HL-60 (cell line): ENCODE results near the gene TPRA1.

Source experiments
- GABPA ChIP-seq: IDR thresholded peaks from 2 replicates; pipeline ENCODE4 v1.6.1; 2012; ENCODE audit warnings: low read depth
- POLR2AphosphoS5 ChIP-seq: IDR thresholded peaks from 2 replicates; pipeline ENCODE4 v1.6.1; 2012; ENCODE audit warnings: low read depth
- SPI1 ChIP-seq: IDR thresholded peaks from 2 replicates; pipeline ENCODE4 v1.6.1; 2012; ENCODE audit warnings: low read depth, mild to moderate bottlenecking, borderline replicate concordance
- TF ChIP-seq, protein P1 (sequence below): IDR thresholded peaks from one replicate; pipeline ENCODE4 v1.5.1; 2011; ENCODE audit warnings: low read length, control low read depth, inconsistent platforms; ENCODE audit not compliant: insufficient read depth
- TF ChIP-seq, protein P2 (sequence below): IDR thresholded peaks from 2 replicates; pipeline ENCODE4 v1.6.1; 2012; ENCODE audit warnings: low read depth; ENCODE audit not compliant: insufficient replicate concordance

DNA sequence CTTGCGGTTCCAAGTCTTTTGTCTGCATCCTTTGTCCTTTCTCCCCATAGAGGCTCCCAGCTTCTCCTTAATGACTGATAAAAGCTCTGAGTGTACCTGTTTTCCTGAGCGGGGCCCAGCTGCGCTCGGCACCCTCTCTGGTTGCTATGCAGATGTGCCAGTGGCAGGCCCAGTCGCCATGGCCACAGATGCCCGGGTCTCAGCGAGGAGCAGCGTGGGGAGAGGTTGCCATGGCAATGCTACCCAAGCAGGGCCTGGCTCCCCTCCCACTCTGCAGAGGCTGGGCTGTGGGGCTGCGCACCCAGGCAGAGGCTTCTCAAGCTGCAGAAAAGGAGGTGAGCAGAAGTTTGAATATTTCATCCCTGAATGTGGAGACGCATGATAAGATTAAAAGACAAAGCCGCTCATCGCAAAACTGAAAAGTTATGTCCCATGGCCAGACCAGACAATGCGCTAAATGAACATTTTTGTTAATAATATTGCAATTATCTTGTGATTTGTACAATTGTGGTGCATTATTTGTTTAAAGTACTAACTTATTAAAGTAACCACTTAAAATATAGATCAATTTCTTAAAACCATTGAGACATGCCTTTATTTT is 66.1 kb downstream of the TPRA1 start:
- TF ChIP-seq, protein P1, sequence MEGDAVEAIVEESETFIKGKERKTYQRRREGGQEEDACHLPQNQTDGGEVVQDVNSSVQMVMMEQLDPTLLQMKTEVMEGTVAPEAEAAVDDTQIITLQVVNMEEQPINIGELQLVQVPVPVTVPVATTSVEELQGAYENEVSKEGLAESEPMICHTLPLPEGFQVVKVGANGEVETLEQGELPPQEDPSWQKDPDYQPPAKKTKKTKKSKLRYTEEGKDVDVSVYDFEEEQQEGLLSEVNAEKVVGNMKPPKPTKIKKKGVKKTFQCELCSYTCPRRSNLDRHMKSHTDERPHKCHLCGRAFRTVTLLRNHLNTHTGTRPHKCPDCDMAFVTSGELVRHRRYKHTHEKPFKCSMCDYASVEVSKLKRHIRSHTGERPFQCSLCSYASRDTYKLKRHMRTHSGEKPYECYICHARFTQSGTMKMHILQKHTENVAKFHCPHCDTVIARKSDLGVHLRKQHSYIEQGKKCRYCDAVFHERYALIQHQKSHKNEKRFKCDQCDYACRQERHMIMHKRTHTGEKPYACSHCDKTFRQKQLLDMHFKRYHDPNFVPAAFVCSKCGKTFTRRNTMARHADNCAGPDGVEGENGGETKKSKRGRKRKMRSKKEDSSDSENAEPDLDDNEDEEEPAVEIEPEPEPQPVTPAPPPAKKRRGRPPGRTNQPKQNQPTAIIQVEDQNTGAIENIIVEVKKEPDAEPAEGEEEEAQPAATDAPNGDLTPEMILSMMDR, result no peak
- TF ChIP-seq POLR2AphosphoS5, result no peak
- TF ChIP-seq, protein P2, sequence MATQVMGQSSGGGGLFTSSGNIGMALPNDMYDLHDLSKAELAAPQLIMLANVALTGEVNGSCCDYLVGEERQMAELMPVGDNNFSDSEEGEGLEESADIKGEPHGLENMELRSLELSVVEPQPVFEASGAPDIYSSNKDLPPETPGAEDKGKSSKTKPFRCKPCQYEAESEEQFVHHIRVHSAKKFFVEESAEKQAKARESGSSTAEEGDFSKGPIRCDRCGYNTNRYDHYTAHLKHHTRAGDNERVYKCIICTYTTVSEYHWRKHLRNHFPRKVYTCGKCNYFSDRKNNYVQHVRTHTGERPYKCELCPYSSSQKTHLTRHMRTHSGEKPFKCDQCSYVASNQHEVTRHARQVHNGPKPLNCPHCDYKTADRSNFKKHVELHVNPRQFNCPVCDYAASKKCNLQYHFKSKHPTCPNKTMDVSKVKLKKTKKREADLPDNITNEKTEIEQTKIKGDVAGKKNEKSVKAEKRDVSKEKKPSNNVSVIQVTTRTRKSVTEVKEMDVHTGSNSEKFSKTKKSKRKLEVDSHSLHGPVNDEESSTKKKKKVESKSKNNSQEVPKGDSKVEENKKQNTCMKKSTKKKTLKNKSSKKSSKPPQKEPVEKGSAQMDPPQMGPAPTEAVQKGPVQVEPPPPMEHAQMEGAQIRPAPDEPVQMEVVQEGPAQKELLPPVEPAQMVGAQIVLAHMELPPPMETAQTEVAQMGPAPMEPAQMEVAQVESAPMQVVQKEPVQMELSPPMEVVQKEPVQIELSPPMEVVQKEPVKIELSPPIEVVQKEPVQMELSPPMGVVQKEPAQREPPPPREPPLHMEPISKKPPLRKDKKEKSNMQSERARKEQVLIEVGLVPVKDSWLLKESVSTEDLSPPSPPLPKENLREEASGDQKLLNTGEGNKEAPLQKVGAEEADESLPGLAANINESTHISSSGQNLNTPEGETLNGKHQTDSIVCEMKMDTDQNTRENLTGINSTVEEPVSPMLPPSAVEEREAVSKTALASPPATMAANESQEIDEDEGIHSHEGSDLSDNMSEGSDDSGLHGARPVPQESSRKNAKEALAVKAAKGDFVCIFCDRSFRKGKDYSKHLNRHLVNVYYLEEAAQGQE, result no peak
- no peak for TF ChIP-seq SPI1
- no peak for TF ChIP-seq GABPA
